ENCODE data around the gene MB. TPM values are rescaled to one million over a fixed set of nuclear protein-coding genes. Genes with fewer than 3 reads are reported as not detected.

The MB gene
- total and polyA plus RNA-seq, 2 experiments from 2014 or later: not detected

- Histone ChIP-seq H3K4me3 (no peak overlapping the region), H3F3A (replicated peaks; ENCODE audit: low read depth) (no peaks in the 10 kb centered on the region), H3K27me3 (ENCODE audit: insufficient read depth) (no peaks in the 10 kb centered on the region), H3K4me2 (no peak overlapping the region), H3K9me2 (ENCODE audit: insufficient read depth) (no peaks in the 10 kb centered on the region), H3K79me2 (replicated peaks; ENCODE audit: insufficient read depth) (no peaks in the 10 kb centered on the region), H3K4me1 (ENCODE audit: insufficient read depth) (no peaks in the 10 kb centered on the region; the same call in 1 of the 2 replicates), H2AFZ (no peak overlapping the region), H4K20me1 (replicated peaks; ENCODE audit: insufficient read depth) (no peaks in the 10 kb centered on the region), H3K27ac (ENCODE audit: low read depth) (no peak overlapping the region), H3K36me3 (ENCODE audit: insufficient read depth) (no peaks in the 10 kb centered on the region)
- Mint-ChIP-seq H3K9me3 (peaks cover 4% of the 10 kb centered on the region), H3K27me3 (ENCODE audit: insufficient read depth, low read depth, poor library complexity) (peaks cover 23% of the 10 kb centered on the region), H3K4me1 (peaks cover 26% of the 10 kb centered on the region), H3K4me3 (no peak overlapping the region), H3K27ac (no peak overlapping the region), H3K36me3 (ENCODE audit: low read depth) (no peaks in the 10 kb centered on the region; the same call in 2 of the 3 replicates)
- DNase-seq (ENCODE audit: low spot score): peak; percentile 92
- TF ChIP-seq POLR2AphosphoS5 (IDR thresholded peaks at IDR 0.05; ENCODE audit: low read depth) (no peak), CTCF (conservative IDR thresholded peaks at IDR 0.05; ENCODE audit: low read depth in 2 of 2) (peak; percentile 92)
- peak; percentile 75 for ATAC-seq
Measured at GRCh38 chr22:35631597-35631996, 14.5 kb upstream of the MB start.

GRCh38 chr22:35630891-35631290 lies 13.8 kb upstream of the MB start:
- H3K4me3 ChIP-seq: no peak overlapping the region
- DNase-seq (ENCODE audit: low spot score) (no peak), ATAC-seq (no peak)
- H3K4me1 ChIP-seq (ENCODE audit: insufficient read depth): no peaks in the 10 kb centered on the region; the same call in 1 of the 2 replicates
- H3K27ac Mint-ChIP-seq: no peak overlapping the region
- peaks cover 4% of the 10 kb centered on the region for H3K9me3 Mint-ChIP-seq
- no peak overlapping the region for H3K4me3 Mint-ChIP-seq
- no peaks in the 10 kb centered on the region for H3F3A ChIP-seq (replicated peaks; ENCODE audit: low read depth)
- peaks cover 26% of the 10 kb centered on the region for H3K4me1 Mint-ChIP-seq
- H4K20me1 ChIP-seq (replicated peaks; ENCODE audit: insufficient read depth): no peaks in the 10 kb centered on the region
- H3K9me2 ChIP-seq (ENCODE audit: insufficient read depth): no peaks in the 10 kb centered on the region
- no peaks in the 10 kb centered on the region; the same call in 2 of the 3 replicates for H3K36me3 Mint-ChIP-seq (ENCODE audit: low read depth)
- H3K36me3 ChIP-seq (ENCODE audit: insufficient read depth): no peaks in the 10 kb centered on the region
- no peak overlapping the region for H3K27ac ChIP-seq (ENCODE audit: low read depth)
- H3K79me2 ChIP-seq (replicated peaks; ENCODE audit: insufficient read depth): no peaks in the 10 kb centered on the region
- H3K27me3 ChIP-seq (ENCODE audit: insufficient read depth): no peaks in the 10 kb centered on the region
- peaks cover 23% of the 10 kb centered on the region for H3K27me3 Mint-ChIP-seq (ENCODE audit: insufficient read depth, low read depth, poor library complexity)
- H2AFZ ChIP-seq: 0 out of 2 replicates have a peak overlapping the region, but pooled peaks have one; percentile 35
- H3K4me2 ChIP-seq: no peak overlapping the region
- TF ChIP-seq NANOG (IDR thresholded peaks at IDR 0.05; ENCODE audit: borderline replicate concordance): no peak
- no peak for TF ChIP-seq ZNF331 (CRISPR knock-in tag; IDR thresholded peaks at IDR 0.05; ENCODE audit: low read depth)
- no peak for TF ChIP-seq CREB1 (CRISPR knock-in tag; IDR thresholded peaks at IDR 0.05; ENCODE audit: low read depth)
- no peak for TF ChIP-seq STAT1 (IDR thresholded peaks at IDR 0.05; ENCODE audit: unreplicated experiment)
- TF ChIP-seq CTCF (conservative IDR thresholded peaks at IDR 0.05; ENCODE audit: low read depth in 2 of 2): no peak
- TF ChIP-seq POLR2AphosphoS5 (IDR thresholded peaks at IDR 0.05; ENCODE audit: low read depth): no peak
- no peak for TF ChIP-seq ETS1 (IDR thresholded peaks at IDR 0.05)
- TF ChIP-seq ZNF462 (CRISPR knock-in tag; IDR thresholded peaks at IDR 0.05): no peak
- no peak for TF ChIP-seq EZH2phosphoT487 (IDR thresholded peaks at IDR 0.05; ENCODE audit: unreplicated experiment)
- no peak for TF ChIP-seq ZNF114 (CRISPR knock-in tag; IDR thresholded peaks at IDR 0.05)
- TF ChIP-seq JUNB (IDR thresholded peaks at IDR 0.05; ENCODE audit: unreplicated experiment): no peak
